Measurements from ENCODE around the gene DELE1. TPM values are rescaled to one million over a fixed set of nuclear protein-coding genes. Genes with fewer than 3 reads are reported as not detected.

Gene DELE1
- 10 to 100 TPM; 65.4 to 68.7 TPM for total RNA-seq

- Mint-ChIP-seq H3K27me3 (no peaks in the 10 kb centered on the region), H3K9me3 (ENCODE audit: low read depth) (no peaks in the 10 kb centered on the region), H3K27ac (peak within 1 kb of the TSS; percentile 91), H3K4me3 (peak within 1 kb of the TSS; percentile 85), H3K36me3 (peaks cover 16% of the 10 kb centered on the region), H3K4me1 (peaks cover 26% of the 10 kb centered on the region)
- CTCF ChIA-PET = interaction anchor here (0.9 to 5.9 kb wide), 12 partner anchors 34 to 286 kb away, joined by 3 to 45 read pairs (median 8); partner anchors contain the start of genes PCDH1, PCDH12, RELL2 and RNF14
- ATAC-seq = peak; percentile 98
- peak; percentile 96 for DNase-seq
These were observed at the start of gene DELE1 for GRCh38 chr5:141923448-141924313. DELE1 (plus strand) TSS chr5:141923871; CDS start chr5:141923942, 71 bp downstream.

GRCh38 chr5:141873933-141874261, 49.8 kb upstream of the DELE1 start:
- H3K9me3 Mint-ChIP-seq (ENCODE audit: low read depth) = no peaks in the 10 kb centered on the region
- DNase-seq (no peak), ATAC-seq (no peak)
- no peak overlapping the region for H3K4me3 Mint-ChIP-seq
- peaks cover 70% of the 10 kb centered on the region for H3K27me3 Mint-ChIP-seq
- H3K4me1 Mint-ChIP-seq = peaks cover 13% of the 10 kb centered on the region
- no peaks in the 10 kb centered on the region for H3K36me3 Mint-ChIP-seq
- no peak overlapping the region for H3K27ac Mint-ChIP-seq
- CTCF ChIA-PET = interaction anchor here (1.1 kb wide), 1 partner anchor 171 kb away, joined by 3 read pairs; no protein-coding TSS in a partner anchor

GRCh38 chr5:141874262-141874964, 49.3 kb upstream of the DELE1 start:
- Mint-ChIP-seq H3K9me3 (ENCODE audit: low read depth) (no peaks in the 10 kb centered on the region), H3K4me3 (no peak overlapping the region), H3K27ac (no peak overlapping the region), H3K36me3 (peaks cover 1% of the 10 kb centered on the region), H3K27me3 (peaks cover 73% of the 10 kb centered on the region), H3K4me1 (peaks cover 17% of the 10 kb centered on the region)
- CTCF ChIA-PET = interaction anchor here (1.1 kb wide), 1 partner anchor 172 kb away, joined by 3 read pairs; no protein-coding TSS in a partner anchor
- no peak for ATAC-seq
- DNase-seq = peak; percentile 28

- DNase-seq (peak; percentile 35), ATAC-seq (no peak)
- Mint-ChIP-seq H3K27ac (no peak overlapping the region), H3K4me1 (peaks cover 19% of the 10 kb centered on the region), H3K9me3 (ENCODE audit: low read depth) (no peaks in the 10 kb centered on the region), H3K36me3 (peaks cover 1% of the 10 kb centered on the region), H3K27me3 (peaks cover 80% of the 10 kb centered on the region), H3K4me3 (no peak overlapping the region)
- CTCF ChIA-PET = interaction anchor here (1.1 to 11.9 kb wide), 2 partner anchors 173 to 178 kb away, joined by 3 to 333 read pairs; no protein-coding TSS in a partner anchor
These were observed 48.5 kb upstream of the DELE1 start for GRCh38 chr5:141875022-141875740.

- H3K9me3 Mint-ChIP-seq (ENCODE audit: low read depth) = no peaks in the 10 kb centered on the region
- H3K27me3 Mint-ChIP-seq = peaks cover 80% of the 10 kb centered on the region
- no peak overlapping the region for H3K27ac Mint-ChIP-seq
- peaks cover 1% of the 10 kb centered on the region for H3K36me3 Mint-ChIP-seq
- ATAC-seq (no peak), DNase-seq (peak; percentile 33)
- CTCF ChIA-PET = interaction anchor here (0.8 to 11.9 kb wide), 4 partner anchors 83 to 209 kb away, joined by 3 to 333 read pairs (median 48); partner anchors contain the start of genes PCDH12 and RNF14
- no peak overlapping the region for H3K4me3 Mint-ChIP-seq
- peaks cover 19% of the 10 kb centered on the region for H3K4me1 Mint-ChIP-seq
These were observed 47.7 kb upstream of the DELE1 start for GRCh38 chr5:141875795-141876627.

- ATAC-seq = no peak
- Mint-ChIP-seq H3K9me3 (ENCODE audit: low read depth) (no peaks in the 10 kb centered on the region), H3K36me3 (peaks cover 1% of the 10 kb centered on the region), H3K27ac (no peak overlapping the region), H3K4me1 (peaks cover 19% of the 10 kb centered on the region), H3K27me3 (peaks cover 82% of the 10 kb centered on the region), H3K4me3 (peak overlapping the region; percentile 0)
- DNase-seq = no peak
- CTCF ChIA-PET = interaction anchor here (0.8 to 11.9 kb wide), 8 partner anchors 10 to 210 kb away, joined by 3 to 333 read pairs (median 16); partner anchors contain the start of genes ARAP3, PCDH12 and RNF14
These were observed 46.9 kb upstream of the DELE1 start for GRCh38 chr5:141876628-141877355.

- DNase-seq (no peak), ATAC-seq (no peak)
- no peaks in the 10 kb centered on the region for H3K9me3 Mint-ChIP-seq (ENCODE audit: low read depth)
- peaks cover 83% of the 10 kb centered on the region for H3K27me3 Mint-ChIP-seq
- H3K36me3 Mint-ChIP-seq = peaks cover 1% of the 10 kb centered on the region
- peaks cover 22% of the 10 kb centered on the region for H3K4me1 Mint-ChIP-seq
- CTCF ChIA-PET = interaction anchor here (0.9 to 11.9 kb wide), 16 partner anchors 11 to 223 kb away, joined by 3 to 333 read pairs (median 8); partner anchors contain the start of genes ARAP3, DELE1 and PCDH12
- H3K27ac Mint-ChIP-seq = no peak overlapping the region
- H3K4me3 Mint-ChIP-seq = peak overlapping the region; percentile 0
These were observed 46.1 kb upstream of the DELE1 start for GRCh38 chr5:141877356-141878185.

GRCh38 chr5:141878186-141878710, 45.4 kb upstream of the DELE1 start, which contains the start of gene PCDH1:
PCDH1 (minus strand) TSS chr5:141878410; CDS start chr5:141878262, 148 bp downstream.
- Mint-ChIP-seq H3K4me1 (peaks cover 22% of the 10 kb centered on the region), H3K36me3 (peaks cover 1% of the 10 kb centered on the region), H3K27ac (peak within 1 kb of the TSS; percentile 8), H3K27me3 (peaks cover 86% of the 10 kb centered on the region), H3K9me3 (ENCODE audit: low read depth) (no peaks in the 10 kb centered on the region), H3K4me3 (peak within 1 kb of the TSS; percentile 38)
- DNase-seq (no peak), ATAC-seq (peak; percentile 18)
- CTCF ChIA-PET = interaction anchor here (0.8 to 11.9 kb wide), 34 partner anchors 9 to 241 kb away, joined by 3 to 333 read pairs (median 6); partner anchors contain the start of genes ARAP3, DELE1, FCHSD1 and HDAC3

GRCh38 chr5:141878711-141879425, 44.8 kb upstream of the DELE1 start:
- no peaks in the 10 kb centered on the region for H3K9me3 Mint-ChIP-seq (ENCODE audit: low read depth)
- peaks cover 1% of the 10 kb centered on the region for H3K36me3 Mint-ChIP-seq
- DNase-seq (peak; percentile 91), ATAC-seq (peak; percentile 88)
- peak overlapping the region; percentile 38 for H3K4me3 Mint-ChIP-seq
- H3K4me1 Mint-ChIP-seq = peaks cover 22% of the 10 kb centered on the region
- CTCF ChIA-PET = interaction anchor here (0.6 to 11.9 kb wide), 55 partner anchors 9 to 264 kb away, joined by 3 to 333 read pairs (median 5); partner anchors contain the start of genes ARAP3, DELE1, FCHSD1 and HDAC3
- H3K27me3 Mint-ChIP-seq = peaks cover 88% of the 10 kb centered on the region
- H3K27ac Mint-ChIP-seq = peak overlapping the region; percentile 8

- DNase-seq (no peak), ATAC-seq (no peak)
- Mint-ChIP-seq H3K4me1 (peaks cover 22% of the 10 kb centered on the region), H3K4me3 (peak overlapping the region; percentile 38), H3K36me3 (peaks cover 1% of the 10 kb centered on the region), H3K27me3 (peaks cover 88% of the 10 kb centered on the region), H3K9me3 (ENCODE audit: low read depth) (no peaks in the 10 kb centered on the region), H3K27ac (no peak overlapping the region)
- CTCF ChIA-PET = interaction anchor here (0.6 to 11.9 kb wide), 52 partner anchors 8 to 264 kb away, joined by 3 to 333 read pairs (median 5); partner anchors contain the start of genes ARAP3, DELE1, FCHSD1 and HDAC3
These were observed 44.3 kb upstream of the DELE1 start for GRCh38 chr5:141879426-141879759.
